GM11168 (cell line): ENCODE results near the gene SORCS2.

Source experiments
- in situ Hi-C: fragments of 300-500 bp; cut with MboI; formaldehyde crosslinking; loops from one replicate; pipeline ENCODE4 v1.12.0; 2022; ENCODE audit warnings: low sequenced_read_pairs; ENCODE audit not compliant: unreplicated experiment

The SORCS2 gene

DNA sequence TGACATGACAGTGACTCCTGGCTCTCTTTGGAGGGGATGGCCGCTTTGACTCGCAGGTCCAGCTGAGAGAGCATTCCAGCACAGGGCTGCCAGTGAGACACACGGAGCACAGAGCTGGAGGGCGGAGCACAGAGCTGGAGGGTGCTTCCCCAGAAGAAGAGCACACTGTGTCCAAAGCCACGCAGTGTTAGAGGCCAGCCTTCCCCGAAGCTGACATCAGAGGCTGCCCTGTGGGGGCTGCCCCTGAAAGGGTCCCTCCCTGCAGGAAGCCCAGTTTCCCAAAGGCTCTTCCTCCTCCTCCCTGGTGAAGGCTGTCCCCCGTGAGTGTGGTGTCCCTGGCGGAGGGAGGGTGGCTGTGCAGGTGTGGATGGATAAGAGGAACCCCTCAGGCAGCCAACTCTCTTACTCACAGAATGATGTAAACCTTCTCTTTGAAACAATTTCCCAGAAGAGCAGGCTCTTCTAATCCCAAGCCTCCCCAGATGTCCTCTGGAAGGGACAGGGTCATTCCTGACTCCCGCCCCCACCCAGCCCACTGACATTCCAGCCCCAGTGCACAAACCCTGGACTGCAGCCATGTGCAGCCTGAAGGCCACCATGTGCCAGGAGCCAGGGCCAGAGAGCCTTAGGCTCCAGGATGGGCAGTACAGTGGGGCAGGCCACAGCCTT is 189.0 kb downstream of the SORCS2 start:
- in situ Hi-C loops, result no loop called here

DNA sequence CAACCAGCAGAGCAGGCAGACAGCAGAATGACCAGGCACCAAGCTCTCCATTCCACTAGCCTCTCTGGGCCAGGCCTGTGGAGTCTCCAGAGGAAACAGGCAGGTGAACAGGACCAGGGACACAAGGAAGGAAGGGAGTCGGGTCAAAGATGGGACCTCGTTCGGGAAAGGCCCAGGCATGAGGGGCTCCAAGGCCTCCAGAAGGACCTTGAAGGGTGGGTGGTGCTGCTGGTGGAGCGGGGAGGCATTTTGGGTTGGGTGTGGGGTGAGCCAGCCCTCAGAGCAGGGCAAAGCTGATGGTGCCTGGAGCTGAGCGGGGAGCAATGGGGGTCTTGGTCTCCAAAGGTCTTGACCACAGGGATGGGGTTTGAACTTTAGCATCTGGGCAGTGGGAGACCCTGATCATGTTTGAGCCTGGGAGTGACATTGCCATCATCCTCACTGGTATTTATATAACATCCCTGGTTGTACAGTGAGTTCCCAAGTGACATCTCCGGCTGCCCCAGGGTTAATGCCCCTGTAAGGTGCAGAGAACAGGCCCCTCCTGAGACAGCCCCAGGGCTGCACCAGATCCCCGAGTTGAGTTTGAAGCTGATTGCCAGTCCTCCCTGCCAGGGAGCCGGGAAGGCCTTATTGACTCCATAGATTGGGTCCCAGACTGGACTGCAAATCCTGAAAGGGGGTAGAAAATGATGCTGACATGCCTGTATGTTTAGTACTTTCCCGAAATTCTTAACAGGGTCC is 189.7 kb downstream of the SORCS2 start:
- in situ Hi-C loops, result no loop called here

DNA sequence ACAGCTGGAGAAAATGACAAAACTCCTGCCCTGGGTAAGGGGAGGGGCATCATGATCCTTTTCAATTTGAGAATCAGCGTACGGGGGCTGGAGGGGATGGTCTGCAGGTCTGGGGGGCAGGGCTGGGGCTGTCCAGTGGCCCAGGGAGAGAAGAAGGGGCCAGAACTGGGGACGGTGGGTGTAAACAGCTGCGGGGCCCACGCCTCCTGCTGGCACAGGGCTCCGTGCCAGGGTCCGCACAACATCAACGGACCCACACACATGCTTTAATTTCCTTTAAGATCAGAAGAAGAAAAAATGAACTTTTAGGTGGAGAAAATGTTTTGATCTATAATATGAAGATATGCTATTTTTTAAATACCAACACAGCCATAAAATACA is 190.3 kb downstream of the SORCS2 start:
- in situ Hi-C loops, result no loop called here

DNA sequence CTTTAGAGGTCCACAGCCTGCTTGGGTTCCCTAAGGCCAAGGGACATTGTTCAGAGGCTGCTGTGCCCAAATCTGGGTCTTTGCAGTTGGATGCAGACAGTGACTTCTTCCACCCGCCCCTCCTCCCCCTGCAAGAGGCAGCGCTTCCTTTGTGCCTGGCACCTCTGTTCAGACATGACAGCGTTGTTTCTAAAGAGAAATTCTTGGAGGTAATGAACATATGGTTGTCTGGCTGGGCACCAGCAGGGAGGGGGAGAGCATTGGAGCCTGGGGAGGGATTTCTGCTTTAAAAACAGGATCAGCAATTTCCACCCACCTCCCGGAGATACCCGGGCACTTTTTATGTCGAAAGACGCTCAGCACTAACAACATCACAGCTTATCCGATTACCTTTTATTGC is 190.9 kb downstream of the SORCS2 start:
- in situ Hi-C loops, result no loop called here

DNA sequence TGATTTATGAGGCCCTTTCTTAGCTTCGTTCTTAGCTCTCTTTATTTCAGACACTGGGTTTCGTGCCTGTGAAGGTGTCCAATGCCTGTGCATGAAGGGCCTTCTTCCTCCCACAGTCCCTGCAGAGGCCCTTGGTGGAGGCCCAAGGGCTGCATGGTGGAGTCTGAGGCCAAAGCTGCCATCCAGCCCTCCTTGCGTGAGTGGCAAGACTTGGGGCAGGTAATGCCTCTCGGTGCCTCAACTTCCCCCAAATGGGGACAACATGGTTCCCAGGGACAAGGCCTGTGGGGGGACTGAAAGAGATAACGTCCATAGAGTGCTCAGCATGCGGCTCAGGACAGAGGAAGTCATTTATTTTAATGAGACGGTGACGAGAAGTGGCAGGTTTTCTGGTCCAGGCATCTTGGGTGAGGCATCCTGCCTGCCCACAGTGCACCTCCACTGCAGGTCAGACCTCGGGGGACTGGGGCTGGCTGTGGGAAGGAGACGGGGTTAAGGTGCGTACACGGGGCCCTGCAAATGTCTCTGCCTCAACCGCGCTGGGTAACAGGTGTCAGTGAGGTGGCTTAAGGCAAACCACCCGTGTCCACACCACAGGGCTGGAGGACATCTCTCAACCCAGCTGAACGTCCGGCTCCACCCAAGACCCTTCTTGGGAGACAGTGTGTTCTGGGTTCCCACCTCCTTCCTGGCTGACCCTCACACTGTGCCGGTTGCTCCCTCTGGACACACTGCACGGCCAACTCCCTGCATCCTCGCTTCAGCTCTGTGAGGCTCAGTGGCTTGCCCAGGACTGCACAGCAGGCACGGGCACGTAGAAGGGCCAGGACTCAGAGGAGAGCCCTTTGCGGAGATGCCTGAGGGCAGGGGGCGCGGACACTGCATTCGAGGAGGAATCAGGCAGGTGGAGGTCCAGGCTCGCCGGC is 191.9 kb downstream of the SORCS2 start:
- in situ Hi-C loops, result no loop called here

DNA sequence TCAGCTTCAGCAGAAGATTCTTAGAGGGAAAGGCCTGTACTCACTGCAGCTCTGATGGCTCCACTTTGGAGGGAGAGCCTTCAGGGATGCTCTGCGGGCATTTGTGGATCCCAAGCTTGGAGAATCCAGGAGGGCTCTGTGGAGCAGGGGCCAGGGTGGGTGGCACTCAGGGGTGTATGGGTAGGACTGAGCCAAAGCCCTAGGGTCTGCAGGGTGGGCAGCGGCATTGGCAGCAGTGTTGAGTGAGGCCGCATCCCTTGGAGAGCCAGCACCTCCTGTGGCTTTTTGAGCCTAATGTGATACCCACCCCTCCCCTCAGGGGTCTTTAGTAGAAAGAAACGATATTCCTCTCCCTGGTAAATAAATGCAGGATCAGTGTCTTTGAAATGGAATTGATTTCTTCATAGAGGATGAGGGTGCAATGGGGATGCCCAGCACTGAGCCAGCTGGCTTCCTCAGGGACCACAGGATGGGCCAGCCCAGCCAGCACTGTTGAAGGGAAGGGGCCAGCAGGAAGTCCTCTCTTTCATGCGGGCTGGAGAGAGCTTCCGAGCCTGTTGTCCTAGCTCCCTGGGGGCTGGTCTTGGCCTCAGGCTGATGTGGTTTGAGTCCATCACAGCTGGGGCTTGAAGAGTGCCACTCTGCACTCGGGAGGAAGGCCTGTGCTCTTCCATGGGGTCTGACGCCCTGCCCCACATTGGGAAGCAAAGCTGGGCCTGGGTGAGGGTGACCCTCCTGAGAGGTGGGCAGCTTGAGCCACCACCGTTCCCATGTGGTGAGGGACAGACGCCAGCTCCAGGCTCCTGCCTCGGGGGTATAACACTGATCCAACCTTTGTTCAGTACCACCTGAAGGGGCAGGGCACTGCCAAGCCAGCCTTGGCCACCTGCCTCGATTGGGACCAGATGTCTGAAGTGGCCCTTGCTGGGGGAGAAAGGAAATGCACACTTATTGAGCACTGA is 192.9 kb downstream of the SORCS2 start:
- in situ Hi-C loops, result no loop called here

DNA sequence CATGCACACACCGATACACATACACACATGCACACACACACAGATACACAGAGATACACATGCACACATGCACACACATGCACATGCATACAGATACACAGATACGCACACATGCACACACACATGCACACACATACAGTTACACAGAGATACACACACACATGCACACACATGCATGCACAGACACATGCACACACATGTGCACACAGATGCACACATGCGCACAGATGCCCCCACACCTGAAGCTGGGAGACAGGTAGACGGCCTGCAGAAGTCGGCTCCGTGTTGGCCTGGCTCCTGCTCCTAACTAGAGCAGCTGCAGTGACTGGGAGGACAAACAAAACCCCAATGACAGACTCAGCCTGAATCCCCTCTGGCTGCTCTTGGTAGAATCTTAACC is 195.6 kb downstream of the SORCS2 start:
- in situ Hi-C loops, result no loop called here

DNA sequence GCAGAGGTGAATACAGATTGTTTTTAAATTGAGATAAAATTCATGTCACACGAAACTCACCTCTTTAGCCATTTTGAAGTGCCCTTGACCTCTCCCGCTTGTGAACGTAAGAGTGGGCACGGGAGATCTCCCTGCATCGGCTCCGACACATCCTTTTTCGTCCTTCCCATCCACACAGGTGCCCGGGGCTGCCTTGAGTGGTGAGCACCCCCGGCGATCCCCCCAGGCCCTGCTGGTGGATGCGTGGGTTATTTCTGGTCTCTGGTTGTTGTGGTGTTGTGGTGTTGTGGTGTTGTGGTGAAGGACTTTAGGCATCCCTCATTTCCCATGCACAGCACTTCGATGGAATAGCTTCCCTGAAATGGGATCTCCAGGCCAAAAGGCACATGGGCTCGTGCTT is 196.3 kb downstream of the SORCS2 start:
- in situ Hi-C loops, result no loop called here

DNA sequence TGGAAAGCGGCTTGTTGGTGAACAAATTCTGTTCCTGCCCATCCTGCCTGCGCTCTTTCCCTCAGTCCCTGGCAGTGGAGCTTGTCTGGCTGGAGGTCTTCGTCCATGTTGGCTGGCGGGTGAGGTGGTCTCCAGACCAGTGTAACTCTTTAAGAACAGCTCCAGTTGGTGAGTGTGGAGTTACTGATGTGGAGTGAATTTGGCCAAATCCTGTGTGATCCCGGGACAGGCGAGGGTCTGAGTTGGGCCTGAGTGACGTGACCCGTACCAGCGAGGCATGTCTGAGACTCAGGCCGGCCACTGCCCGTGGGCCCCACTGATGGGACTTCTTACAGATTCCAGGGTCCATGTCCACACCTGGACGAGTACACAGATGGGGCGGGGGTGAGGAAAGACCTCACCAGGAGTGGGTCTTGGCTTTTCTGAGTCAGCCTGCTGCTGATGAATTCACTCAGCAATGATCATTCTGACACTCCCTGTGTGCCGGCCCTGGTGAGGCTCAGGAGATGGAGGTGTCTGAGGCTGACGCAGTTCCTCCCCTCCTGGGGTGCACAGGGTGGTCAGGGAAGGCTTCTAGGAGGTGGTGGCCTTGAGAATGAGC is 196.9 kb downstream of the SORCS2 start:
- in situ Hi-C loops, result no loop called here

DNA sequence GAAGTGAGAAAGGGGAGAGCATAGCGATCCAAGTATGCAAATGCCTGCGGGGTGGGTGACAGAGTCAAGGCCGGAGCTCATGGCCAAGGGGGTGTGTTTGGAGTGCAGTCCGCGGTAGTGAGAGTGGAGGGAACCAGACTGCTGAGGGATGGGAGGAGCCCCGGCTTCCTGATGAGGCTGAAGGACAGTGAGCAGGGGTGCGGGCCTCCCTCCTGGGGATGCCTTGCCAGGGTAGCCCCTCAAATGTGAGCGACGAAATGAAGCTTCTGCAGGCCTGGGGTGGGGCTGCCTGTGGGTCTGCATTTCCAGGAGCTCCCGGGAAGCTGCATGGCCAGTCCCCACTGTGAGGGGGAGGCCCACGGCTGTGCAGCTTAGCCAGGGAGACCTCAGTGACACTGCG is 197.4 kb downstream of the SORCS2 start:
- in situ Hi-C loops, result no loop called here

DNA sequence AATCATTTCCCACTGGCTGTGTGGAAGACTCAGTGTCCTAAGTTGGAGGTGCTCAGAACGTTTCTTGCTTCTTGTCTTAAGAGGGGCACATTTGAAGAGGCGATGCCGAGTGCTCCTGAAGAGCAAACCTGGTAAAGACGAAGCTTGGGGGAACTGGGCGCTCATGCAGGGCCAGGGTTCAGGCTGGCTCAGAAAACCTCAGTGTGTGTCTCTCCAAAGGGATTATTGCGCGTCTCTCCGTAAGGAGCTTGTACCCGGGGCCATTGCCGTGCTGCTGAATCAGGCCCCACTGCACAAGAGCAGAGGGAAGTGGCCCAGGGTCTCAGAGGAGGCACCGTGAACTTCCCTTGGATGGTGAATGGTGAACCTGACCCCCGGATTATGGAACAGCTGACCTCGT is 198.0 kb downstream of the SORCS2 start:
- in situ Hi-C loops, result no loop called here

DNA sequence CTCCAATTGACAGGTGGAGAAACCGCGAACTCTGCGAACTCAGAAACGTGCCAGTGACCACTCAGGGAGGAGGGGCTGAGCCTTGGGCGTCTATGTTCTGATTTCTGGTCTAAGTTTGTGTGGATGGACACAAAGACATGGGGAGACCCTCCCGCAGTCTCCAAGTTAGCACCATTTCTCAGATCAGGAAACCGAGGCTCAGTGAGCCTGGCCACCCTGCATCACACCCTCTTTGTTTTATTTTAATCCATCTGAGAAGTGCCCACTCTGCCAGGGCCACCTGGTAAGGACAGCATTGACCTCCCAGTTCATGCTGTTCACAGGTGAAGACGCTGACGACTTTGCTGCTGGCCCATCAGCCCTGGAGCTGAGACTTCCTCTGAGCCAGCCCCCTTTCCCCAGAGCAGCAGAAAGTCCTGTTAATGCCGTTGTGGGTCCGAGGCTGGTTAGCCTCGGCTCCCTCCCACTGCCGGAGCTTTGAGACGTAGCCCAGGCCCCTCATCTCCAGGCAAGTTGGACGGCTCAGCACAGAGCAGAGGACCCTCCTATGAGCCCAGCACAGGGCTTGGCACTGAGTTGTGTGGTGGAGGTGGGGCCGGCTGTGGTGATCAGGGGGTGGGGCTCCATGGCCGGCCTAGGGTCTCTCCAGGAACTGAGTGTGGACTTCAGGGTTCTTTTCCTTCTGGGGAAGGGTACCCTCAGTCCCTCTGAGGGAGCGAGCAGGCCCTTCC is 198.7 kb downstream of the SORCS2 start:
- in situ Hi-C loops, result no loop called here

DNA sequence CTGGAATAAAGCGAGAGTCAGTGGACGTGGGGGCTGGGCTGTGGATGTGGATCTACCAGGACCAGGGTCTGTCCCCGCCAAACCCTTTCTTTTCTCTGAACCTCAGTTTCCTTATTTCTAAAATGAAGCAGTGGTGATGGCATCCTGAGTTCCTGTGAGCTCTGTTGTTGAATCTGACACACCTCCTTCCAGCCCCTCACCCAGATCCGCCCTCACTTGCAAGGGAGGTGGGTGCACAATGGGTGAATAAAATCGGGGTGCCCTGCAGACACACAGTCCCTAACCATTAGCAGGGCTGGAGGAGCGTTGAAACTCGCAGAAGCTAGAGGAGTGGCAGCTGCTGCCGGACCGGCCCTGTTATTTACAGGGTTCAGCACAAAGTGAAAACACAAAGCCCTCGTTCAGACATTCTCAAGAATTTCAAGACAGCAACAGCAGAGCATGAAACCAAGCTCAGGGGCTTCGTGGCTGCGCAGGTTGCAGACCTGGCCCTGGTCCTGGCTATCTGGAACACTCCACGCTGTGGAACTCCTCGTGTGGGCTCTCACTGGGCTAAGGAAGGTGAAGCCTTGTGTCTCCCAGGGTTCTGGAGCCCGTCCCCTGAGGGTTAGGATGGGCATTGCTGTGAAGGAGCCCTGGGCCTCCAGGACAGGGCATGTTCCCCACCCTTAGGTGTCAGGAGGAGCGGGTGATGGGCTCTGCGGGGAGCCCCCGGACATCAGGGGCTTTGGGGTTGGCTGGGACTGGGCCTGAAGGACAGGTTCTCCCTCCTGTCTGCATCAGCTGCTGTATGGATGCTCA is 199.5 kb downstream of the SORCS2 start:
- in situ Hi-C loops, result no loop called here

DNA sequence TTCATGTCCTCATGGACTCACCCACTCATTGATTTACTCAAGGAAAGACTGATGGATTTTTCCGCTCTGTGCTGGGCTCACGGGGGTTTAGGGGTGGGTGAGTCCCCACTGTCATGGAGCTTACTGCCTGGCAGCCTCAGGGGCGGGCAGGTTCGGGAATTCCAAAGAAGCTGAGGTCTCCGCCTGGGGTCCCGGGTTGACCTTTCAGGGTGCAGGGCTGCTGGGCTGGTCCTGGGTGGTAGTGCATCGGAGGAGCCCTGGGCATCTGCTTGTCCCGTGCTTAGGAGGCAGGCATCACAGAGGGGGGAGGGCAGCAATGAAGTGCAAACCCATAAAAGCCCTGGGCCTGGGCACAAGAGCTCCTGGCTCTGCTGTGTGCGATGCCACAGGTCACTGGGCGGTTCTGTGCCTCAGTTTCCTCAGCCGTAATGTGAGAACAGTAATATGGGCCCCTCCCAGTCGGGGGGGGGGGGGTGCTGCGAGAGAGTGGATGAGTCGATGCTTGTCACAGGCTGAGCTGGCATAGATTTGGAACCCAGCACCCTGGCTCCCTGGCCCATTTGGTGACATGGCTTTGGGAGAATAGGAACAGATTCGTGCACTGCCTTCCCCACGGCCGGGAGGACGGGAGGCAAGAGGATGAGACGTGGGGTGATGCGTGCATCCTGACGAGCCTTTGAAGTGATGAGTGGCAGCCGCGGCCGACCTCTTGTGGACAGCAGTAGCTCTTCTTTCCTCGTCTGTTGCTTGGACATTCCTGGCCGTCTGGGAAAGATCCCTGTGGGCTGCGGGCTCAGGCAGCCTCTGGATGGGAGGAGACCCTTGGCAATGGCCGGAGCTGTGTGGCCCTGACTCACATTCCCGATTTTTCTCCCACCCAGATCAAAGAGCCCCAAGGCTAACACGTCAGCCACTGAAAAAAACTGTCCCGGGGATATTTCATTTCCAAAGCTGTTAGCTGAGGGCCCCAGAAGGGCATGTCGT is 200.4 kb downstream of the SORCS2 start:
- in situ Hi-C loops, result no loop called here

DNA sequence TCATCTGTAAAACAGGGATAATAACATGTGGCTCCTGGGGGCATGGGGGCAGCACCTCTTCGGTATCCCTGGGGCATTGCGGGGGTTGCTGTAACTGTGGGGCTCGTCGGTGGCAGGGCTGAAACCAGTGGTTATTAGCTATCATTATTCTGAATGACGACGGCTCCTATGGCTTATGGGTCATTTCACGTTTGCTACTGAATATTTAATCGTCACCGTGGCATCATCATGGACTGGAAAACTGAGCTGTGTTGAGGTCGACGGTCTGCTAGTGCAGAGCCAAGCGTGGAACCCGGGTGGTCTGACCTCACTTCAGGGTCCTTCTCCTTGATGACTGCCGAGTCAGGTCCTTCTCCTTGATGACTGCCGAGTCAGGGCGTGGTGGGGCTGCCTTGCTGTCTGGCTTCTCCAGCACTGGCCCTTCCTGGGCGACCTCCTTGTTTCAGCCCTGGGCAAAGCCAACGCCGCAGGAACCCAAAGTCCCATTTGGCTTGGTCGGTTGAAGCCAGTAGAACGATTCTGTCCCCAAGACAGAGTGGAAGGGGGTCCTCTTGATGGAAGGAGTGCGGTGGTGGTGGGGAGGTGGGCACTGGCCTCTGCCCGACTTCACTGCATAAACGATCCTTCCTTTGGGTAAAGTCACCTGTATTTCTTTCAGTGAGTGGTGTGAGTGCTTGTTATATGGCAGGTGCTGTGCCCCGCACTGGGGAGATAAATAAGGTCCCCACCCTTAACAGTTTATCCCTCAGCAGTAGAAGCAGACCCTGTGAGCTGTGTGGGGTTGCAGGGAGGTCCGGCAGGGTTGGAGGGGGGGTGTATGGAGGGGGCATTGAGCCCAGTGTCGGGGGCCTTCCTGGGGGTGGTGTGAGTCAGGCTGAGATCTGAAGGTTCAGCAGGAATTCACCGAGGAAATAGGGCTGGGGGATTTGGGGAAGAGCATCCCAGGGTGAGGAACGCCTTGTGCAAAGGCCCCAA is 201.6 kb downstream of the SORCS2 start:
- in situ Hi-C loops, result no loop called here
